Esophagus muscularis mucosa (tissue), 4 donors: ENCODE results near the gene SYT10. TPM values are rescaled to one million over a fixed set of nuclear protein-coding genes. Genes with fewer than 3 reads are reported as not detected.

Experiments used
- DNase-seq: peaks from one replicate; pipeline ENCODE4 v3.0.0-alpha.2; 2017; ENCODE audit errors: extremely low spot score
- H3K27ac ChIP-seq, 4 donors: fragments of 200-600 bp; sonication (generic); replicated peaks in 1 of 4; 1 replicate in 3 of 4; 2 replicates in 1 of 4; pipeline ENCODE4 v1.5.1; 2016 to 2019; ENCODE audit warnings: mild to moderate bottlenecking in 1 of 4
- H3K27me3 ChIP-seq, 4 donors: fragments of 200-600 bp; sonication (generic); one replicate each; pipeline versions ENCODE4 v1.5.1 to v1.6.0; 2016 to 2019
- H3K36me3 ChIP-seq, 4 donors: fragments of 200-600 bp; sonication (generic); one replicate each; pipeline ENCODE4 v1.5.1; 2016 to 2019
- H3K4me1 ChIP-seq, 4 donors: fragments of 200-600 bp; sonication (generic); one replicate each; pipeline ENCODE4 v1.5.1; 2016 to 2019
- H3K4me3 ChIP-seq, 4 donors: fragments of 200-600 bp; sonication (generic); 1 replicate in 2 of 4; 2 replicates in 2 of 4; pipeline ENCODE4 v1.5.1; 2016 to 2019; ENCODE audit warnings: mild to moderate bottlenecking in 4 of 4, moderate library complexity in 1 of 4
- H3K9me3 ChIP-seq, 4 donors: fragments of 200-600 bp; sonication (generic); 1 replicate in 3 of 4; 2 replicates in 1 of 4; pipeline ENCODE4 v1.5.1; 2016 to 2019
- CTCF ChIP-seq, 3 experiments: fragments of 200-600 bp in 2 of 3; fragments of 450-650 bp in 1 of 3; sonication (generic) in 2 of 3; IDR thresholded peaks; one replicate each; pipeline ENCODE4 v1.5.1; 2017 to 2019; ENCODE audit warnings: antibody characterized with exemption in 3 of 3, mild to moderate bottlenecking in 2 of 3, moderate library complexity in 1 of 3
- EP300 ChIP-seq: sonication (generic); formaldehyde crosslinking; IDR thresholded peaks from one replicate; pipeline ENCODE4 v1.6.1; 2017; ENCODE audit warnings: antibody characterized with exemption
- POLR2A ChIP-seq: fragments of 450-650 bp; IDR thresholded peaks from one replicate; pipeline ENCODE4 v1.6.1; 2017; ENCODE audit warnings: antibody characterized with exemption, moderate library complexity, mild to moderate bottlenecking, low read depth
- POLR2AphosphoS5 ChIP-seq, 2 donors: sonication (generic); formaldehyde crosslinking; IDR thresholded peaks; one replicate each; pipeline ENCODE4 v1.6.1; 2017; ENCODE audit warnings: antibody characterized with exemption in 2 of 2
- WGBS: methylation state at CpG from one replicate; pipeline ENCODE4 v1.1.5; 2018; 5-methylcytosine and 5-hydroxymethylcytosine counted together
- intact Hi-C: fragments of 100-400 bp; cut with DNase I; formaldehyde crosslinking; loops from one replicate; pipeline ENCODE4 v1.15.1; 2023
- total RNA-seq, 4 donors: library from RNA; depleted of rRNA; stranded (reverse); fragments of >200 nt; gene quantifications; one replicate each; pipeline versions ENCODE4 v1.1.0 to v1.2.1, GENCODE V29; 2016

SYT10 gene
- total RNA-seq = under 1 TPM; 0.33 to 0.45 (median 0.41) TPM

- 1% methylated on average over 36 of the region's 49 CpGs for WGBS
- Histone ChIP-seq H3K9me3 (no peaks in the 10 kb centered on the region), H3K27ac (peak within 1 kb of the TSS in 1 of 4 donors; percentile 50), H3K36me3 (no peaks in the 10 kb centered on the region), H3K4me1 (peaks cover 7 to 17% (median 15%) of the 10 kb centered on the region in 4 donors), H3K27me3 (peaks cover 0 to 46% (median 9%) of the 10 kb centered on the region in 4 donors), H3K4me3 (peak within 1 kb of the TSS; percentile 50 to 61 (median 58))
- intact Hi-C loops = no loop called here
- no peak for DNase-seq
- TF ChIP-seq POLR2AphosphoS5 (IDR thresholded peaks at IDR 0.05) = no peak
- TF ChIP-seq EP300 = no peak
- TF ChIP-seq POLR2A = no peak
- no peak for TF ChIP-seq CTCF (IDR thresholded peaks at IDR 0.05)
These were observed at the start of gene SYT10 for GRCh38 chr12:33439587-33440011. TSS of gene SYT10 (minus strand) at chr12:33439819. CDS start at chr12:33439522, 297 bp downstream.

GRCh38 chr12:33488036-33488435, 48.4 kb upstream of the SYT10 start:
- no peaks in the 10 kb centered on the region for H3K27me3 ChIP-seq
- H3K4me1 ChIP-seq = no peaks in the 10 kb centered on the region
- H3K4me3 ChIP-seq = no peak overlapping the region
- no peak for TF ChIP-seq POLR2A
- no peak for TF ChIP-seq POLR2AphosphoS5 (IDR thresholded peaks at IDR 0.05)
- TF ChIP-seq CTCF (IDR thresholded peaks at IDR 0.05) = no peak
- TF ChIP-seq EP300 = no peak
- H3K27ac ChIP-seq = no peak overlapping the region
- intact Hi-C loops = no loop called here
- no peak for DNase-seq
- WGBS = 38% methylated on average over 1 of the region's 1 CpG
- peaks cover 0 to 8% (median 3%) of the 10 kb centered on the region in 4 donors for H3K9me3 ChIP-seq
- no peaks in the 10 kb centered on the region for H3K36me3 ChIP-seq

- 80% methylated on average over 2 of the region's 2 CpGs for WGBS
- no peaks in the 10 kb centered on the region for H3K4me1 ChIP-seq
- no peak for DNase-seq
- no peaks in the 10 kb centered on the region for H3K36me3 ChIP-seq
- no peak for TF ChIP-seq CTCF (IDR thresholded peaks at IDR 0.05)
- no peak for TF ChIP-seq EP300
- TF ChIP-seq POLR2AphosphoS5 (IDR thresholded peaks at IDR 0.05) = no peak
- no peak for TF ChIP-seq POLR2A
- H3K27ac ChIP-seq = no peak overlapping the region
- H3K4me3 ChIP-seq = no peak overlapping the region
- H3K9me3 ChIP-seq = no peaks in the 10 kb centered on the region
- H3K27me3 ChIP-seq = no peaks in the 10 kb centered on the region
- intact Hi-C loops = no loop called here
These were observed 46.4 kb upstream of the SYT10 start for GRCh38 chr12:33486058-33486457.

- no peaks in the 10 kb centered on the region for H3K36me3 ChIP-seq
- H3K27ac ChIP-seq = no peak overlapping the region
- WGBS = 58% methylated on average over 1 of the region's 1 CpG
- H3K27me3 ChIP-seq = no peaks in the 10 kb centered on the region
- no peaks in the 10 kb centered on the region for H3K9me3 ChIP-seq
- TF ChIP-seq POLR2AphosphoS5 (IDR thresholded peaks at IDR 0.05) (no peak), POLR2A (no peak), CTCF (IDR thresholded peaks at IDR 0.05) (no peak), EP300 (no peak)
- intact Hi-C loops = no loop called here
- no peak overlapping the region for H3K4me3 ChIP-seq
- H3K4me1 ChIP-seq = no peaks in the 10 kb centered on the region
- DNase-seq = no peak
These were observed 44.5 kb upstream of the SYT10 start for GRCh38 chr12:33484161-33484560.

- WGBS = 57% methylated on average over 1 of the region's 1 CpG
- TF ChIP-seq EP300 = no peak
- no peak for TF ChIP-seq CTCF (IDR thresholded peaks at IDR 0.05)
- no peak for TF ChIP-seq POLR2AphosphoS5 (IDR thresholded peaks at IDR 0.05)
- TF ChIP-seq POLR2A = no peak
- Histone ChIP-seq H3K9me3 (no peaks in the 10 kb centered on the region), H3K4me1 (no peaks in the 10 kb centered on the region), H3K4me3 (no peak overlapping the region), H3K27ac (no peak overlapping the region), H3K27me3 (no peaks in the 10 kb centered on the region), H3K36me3 (no peaks in the 10 kb centered on the region)
- DNase-seq = no peak
- intact Hi-C loops = no loop called here
These were observed 40.7 kb upstream of the SYT10 start for GRCh38 chr12:33480366-33480765.
